SHP77 (cell line): ENCODE measurements around the gene SPI1.

ENCODE experiments used
- DNase-seq, 2 experiments: peaks; one replicate each; lab custom pipeline; 2025; lab: John Stamatoyannopoulos, UW

SPI1 gene

DNA sequence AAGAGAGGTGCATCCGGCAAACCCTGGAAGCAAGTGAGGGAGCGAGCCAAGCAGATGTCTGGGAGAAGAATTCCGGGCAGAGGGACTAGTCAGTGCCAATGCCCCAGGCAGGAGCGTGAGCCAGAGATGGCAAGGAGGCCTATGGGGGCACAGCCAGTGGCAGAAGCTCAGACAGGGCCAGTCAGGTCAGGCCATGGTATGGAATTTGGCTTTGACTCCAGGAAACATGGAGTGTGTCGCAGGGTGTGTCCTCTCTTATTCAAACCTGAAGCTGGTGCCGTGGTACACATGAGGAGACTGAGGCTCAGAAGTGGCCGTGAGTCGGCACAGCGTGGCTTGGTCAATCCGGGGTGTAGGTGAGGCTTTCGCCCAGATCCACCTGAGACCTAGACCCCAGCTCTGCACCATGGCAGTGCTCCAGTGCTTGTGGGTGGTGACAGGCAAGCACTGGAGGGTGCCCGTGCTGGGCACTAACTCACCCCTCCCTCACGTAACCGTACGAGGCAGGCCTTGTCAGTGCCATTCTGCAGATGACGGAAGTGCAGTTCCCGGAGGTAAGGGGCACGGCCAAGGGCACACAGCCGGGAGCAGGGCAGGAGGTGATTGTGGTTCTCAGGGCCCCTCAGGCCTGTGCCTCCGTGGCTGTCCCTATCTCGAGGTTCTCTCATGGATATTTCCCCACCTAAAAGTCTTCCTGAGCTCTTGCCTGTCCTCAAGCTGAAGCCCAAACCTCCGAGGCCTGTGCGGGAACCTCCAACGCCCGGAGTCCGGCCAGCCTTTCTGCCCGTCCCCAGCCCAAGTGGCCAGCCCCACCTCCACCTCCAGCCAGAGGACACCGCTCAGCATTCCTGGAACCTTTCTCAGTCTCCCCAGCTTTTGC, 10.6 kb upstream of the SPI1 start:
- no peak for DNase-seq

DNA sequence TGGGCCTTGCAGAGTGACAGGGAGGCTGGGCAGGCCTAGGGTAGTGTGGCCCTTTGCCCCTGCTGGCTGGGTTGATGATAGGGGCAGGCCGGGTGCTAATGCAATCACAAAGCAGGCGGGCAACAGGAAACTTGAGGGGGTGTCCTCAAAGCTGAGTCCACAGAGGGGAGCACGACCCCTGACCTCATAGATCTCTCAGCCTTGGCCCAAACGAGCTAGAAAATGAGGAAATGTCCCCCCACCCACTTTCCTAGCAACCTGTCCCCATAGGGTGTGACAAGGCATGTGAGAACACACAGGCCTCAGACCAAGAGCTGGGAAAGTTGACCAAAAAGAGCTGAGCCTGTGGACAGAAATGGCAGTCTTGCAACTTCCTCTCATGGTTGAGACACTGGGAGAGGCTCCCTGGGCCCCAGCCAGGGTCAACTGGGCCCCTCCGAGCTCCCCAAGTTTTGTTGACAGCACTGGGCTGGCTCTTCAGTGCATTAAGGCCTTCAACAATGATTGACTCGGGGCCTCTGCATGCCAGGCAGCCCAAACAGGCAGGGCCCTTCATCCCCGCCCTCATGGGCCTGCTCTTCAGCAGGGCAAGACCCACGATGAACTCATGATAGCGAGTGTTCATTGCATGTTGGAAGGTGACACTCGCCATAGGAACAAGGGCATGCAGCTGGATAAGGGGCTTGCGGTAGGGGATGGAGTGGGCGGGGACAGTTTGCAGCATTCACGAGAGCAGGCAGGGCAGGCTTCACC, 9.8 kb upstream of the SPI1 start:
- no peak for DNase-seq

DNA sequence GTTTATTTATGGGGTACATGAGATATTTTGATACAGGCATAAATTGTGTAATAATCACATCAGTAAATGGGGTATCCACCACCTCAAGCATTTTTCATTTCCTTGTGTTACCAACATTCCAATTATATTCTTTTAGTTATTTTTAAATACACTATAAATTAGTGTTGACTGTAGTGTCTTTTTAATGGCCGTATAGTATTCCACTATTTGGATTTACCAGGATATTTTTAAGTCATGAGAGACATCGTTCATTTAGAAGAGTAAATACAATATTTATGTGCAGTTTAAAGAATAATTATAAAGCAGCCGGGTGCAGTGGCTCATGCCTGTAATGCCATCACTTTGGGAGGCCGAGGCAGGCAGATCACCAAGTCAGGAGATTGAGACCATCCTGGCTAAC, 6.2 kb upstream of the SPI1 start:
- no peak for DNase-seq

DNA sequence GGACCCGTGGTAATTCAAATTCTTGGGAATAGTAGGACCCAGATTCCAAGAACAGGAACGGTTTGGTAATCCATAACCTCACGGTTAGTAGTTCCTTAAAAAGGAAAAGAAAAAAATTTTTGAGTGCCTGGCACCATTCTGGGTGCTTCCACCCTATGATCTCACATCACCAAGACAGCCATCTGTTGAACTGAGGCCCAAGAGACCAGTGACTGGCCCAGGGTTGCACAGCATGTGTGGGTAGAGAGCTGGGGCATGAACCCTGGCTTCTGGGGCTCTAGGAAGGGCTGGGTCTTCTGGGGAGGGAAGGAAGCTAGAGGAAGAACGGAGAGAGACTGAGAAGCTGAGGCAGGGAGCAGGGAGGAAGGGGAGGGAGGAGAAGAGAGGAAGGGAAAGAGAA, 4.7 kb upstream of the SPI1 start:
- DNase-seq, result no peak

DNA sequence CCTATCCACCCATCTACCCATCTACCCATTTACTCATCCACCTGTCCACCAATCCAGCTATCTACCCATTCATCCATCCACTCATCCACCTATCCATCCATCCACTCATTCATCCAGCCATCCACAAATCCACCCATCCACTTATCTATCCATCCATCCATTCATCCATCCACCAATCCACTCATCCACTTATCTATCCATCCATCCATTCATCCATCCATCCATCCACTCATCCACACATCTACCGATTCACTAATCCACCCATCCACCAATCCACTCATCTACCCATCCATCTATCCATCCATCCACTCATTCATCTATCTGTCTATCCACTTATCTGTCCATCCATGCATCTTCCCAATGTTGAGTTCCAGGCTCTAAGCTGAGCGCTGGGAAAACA, 1.7 kb upstream of the SPI1 start:
- DNase-seq, result no peak

DNA sequence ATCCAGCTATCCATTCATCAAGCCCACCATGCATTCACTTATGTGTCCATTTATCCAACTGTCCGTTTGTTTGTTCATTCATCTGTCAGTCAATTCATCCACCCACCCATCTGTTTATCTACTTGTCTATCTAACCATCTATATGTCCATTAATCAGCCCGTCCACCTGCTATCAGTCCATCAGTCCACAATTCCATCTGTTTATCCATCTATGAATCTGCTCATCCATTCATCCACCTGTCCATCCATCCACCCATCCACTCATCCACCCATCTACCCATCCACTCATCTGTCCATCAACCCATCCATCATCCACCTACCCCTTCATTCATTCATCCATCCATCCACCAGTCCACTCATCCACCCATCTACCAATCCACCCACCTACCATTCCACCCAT, 970 bp upstream of the SPI1 start:
- DNase-seq, result no peak

DNA sequence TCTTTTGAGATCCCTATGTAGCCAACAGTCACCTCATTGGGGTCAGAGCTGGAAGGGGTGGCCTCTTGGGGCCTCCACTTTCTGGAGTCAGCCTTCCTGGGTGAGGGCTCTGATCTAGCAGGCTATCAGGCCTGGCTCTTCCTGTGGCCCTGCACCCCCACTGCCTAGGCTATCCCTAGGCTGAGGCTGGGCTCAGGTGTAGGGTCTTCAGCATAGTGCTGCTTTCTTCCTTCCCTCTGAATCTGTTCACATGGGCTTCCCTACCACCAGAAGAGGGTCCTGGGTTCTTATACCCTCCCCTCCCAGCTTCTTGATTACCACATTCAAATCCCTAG, 456 bp upstream of the SPI1 start:
- no peak for DNase-seq

DNA sequence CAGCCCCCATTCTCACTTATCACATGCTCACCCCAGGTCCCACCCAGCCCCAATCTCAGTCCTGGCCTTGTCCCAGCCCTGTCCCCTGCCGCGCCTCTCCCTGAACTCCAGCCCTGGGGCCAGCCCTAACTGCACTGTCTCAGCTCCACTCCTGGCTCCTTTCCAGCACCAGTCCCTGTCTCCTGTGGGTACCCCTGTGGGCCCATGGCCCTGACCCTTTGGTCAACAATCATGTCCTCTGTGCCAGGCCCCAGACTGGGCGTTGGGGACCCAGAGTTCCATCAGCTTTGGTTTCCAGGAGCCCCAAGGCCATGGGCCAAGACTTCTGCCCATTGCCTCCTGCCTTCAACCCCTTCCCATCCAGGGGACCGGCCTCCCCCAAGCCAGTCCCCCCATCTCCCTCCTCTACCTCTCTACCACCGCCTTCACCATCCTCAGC, 757 bp downstream of the SPI1 start:
- no peak for DNase-seq

DNA sequence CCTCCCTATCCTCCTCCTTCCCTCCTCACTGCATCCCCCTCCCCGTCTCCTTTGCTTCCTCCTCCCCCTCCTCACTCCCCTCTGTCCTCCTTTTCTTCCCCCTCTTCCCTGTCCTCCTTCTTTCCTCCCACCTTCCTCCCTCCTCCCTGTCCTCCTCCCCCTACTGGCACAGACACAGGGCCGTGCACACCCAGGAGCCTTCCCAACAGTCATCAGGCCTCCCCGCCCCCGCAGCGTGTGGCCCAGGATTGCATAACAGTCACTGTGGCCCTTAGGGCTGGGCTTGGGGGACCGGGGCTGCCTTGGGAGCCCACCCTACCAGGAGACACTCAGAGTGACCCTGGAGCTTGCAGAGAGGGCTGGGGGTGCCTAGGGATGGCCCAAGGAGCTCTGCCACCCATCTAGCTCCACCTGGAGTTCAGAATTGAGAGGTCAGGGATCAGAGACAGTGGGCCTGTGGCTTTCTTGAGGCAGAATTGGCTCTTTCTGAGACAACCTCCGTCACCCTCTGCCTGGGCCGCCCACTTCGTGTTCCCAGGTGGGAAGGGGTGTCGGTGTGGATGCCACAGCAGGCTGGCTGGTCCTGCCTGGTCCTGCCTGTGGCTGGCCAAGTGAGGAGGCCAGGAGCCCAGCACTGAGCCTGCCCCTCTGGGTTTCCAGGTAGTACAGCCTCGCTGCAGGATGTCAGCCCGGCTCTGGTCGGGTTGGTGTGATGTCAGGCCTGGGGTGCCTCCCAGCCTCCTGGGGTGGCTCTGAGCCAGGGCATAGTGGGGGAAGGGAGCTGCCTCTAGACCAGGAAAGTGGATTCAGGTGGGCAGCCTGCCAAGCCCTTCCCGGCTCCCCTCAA, 1.6 kb downstream of the SPI1 start:
- no peak for DNase-seq

DNA sequence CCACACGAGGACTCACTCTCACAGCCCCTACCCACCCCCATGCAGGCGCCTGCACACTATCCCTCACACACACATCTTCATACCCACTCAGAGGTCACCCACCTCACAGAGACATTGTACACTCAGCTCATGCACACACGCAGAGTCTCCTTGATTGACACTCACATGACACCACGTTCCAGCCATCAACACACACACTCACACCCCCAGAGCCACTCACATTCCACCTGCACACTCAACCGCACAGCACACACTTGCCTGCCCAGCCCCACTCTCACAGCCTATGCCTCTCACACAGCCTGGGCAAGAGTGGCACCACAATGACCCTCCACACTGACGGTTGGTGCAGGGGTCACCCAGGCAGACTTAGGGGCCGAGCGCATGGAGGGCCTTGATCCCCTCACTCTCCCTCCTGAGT, 2.2 kb downstream of the SPI1 start:
- no peak for DNase-seq

DNA sequence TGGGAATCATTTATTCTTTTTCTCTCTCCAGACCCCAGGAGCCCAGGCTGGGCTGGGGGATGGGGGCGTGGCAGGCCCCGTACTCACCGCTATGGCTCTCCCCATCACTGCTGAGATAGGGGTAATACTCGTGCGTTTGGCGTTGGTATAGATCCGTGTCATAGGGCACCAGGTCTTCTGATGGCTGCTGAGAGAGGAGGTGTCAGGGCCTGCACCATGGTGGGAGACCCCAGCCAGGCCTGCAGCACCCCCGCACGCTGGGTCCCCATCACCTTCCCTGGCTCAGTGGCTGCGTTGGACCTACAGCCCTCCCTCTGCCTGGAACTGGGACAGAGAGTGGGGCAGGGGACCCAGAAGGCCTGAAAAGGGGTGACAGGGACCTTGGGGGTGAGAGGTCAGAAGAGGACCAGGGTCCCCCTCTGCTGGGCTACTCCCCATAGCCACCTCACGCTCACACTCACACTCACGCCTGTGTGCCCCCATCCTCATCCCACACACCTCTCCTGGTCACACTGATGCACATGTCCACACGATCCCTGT, 2.7 kb downstream of the SPI1 start:
- no peak for DNase-seq

DNA sequence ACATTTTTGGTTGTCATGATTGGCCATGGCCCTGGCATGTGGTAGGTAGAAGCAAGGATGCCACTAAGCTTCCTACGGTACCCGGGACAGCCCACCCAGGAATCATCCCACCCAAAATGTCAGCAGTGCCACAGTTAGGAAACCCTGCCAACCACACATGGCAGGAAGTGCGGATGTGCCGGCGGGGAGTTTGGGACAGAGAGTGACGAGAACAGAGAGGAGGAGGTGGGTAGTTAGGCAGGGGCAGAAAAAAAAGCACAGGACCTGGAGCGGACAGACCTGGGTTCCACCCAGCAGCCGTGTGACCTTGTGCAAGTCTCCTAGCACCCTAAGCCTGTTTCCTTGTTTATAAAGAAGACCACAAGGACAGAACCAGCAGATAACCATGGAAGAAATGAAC, 3.3 kb downstream of the SPI1 start:
- DNase-seq, result no peak

DNA sequence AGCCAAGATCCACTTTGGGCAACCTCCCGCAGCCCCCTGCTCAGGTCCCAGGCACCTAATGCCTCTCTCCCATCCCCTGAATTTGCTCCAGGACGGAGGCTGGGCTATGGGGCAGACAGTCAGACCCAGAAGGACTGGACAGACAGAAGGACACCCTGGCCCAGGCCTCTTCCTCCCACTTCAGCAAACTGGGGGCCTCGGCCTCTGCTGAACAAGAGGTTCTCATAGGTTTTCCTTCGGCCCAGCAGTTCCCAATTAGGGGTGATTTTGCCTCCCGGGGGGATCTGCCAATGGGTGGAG, 3.7 kb downstream of the SPI1 start:
- no peak for DNase-seq

DNA sequence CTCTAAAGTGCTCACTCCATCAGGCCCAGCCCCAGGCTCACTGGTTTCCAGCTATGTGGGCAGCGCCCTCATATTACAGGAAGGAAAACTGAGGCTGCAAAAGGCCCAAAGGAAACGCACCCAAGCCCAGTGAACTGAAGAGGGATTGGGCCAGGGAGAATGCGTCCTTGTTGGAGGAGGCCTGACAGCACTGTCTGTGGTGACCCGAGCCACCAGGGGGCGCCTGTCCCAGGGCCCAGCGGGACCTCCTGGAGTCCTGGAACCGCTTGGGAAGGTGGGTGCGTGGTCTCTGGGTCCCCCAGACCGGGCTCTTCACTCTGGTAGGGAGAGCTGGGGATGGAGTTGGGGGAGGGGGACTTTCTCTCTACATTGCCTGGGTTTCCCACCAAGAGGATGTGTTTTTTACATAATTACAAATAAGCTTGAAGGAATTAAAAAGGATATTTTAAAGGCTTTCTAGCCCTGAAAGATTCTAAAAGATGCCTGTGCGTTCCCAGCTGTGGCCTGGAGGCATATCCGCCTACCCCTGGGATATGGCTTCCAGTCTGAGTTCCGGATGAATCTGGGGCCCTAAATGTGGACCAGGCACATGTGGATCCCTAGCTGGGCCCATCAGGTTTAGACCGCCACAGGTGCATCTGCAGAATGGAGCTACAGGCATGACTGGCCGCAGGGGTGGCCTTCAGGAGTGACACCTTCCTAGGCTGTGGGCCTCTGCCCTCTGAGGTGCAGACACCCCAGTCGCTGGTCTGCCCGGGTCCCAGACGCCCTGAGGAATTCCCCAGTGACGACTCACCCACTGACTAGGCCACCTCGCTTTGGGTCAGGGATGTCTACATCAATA, 4.2 kb downstream of the SPI1 start:
- DNase-seq, result peak; percentile 51 to 80

DNA sequence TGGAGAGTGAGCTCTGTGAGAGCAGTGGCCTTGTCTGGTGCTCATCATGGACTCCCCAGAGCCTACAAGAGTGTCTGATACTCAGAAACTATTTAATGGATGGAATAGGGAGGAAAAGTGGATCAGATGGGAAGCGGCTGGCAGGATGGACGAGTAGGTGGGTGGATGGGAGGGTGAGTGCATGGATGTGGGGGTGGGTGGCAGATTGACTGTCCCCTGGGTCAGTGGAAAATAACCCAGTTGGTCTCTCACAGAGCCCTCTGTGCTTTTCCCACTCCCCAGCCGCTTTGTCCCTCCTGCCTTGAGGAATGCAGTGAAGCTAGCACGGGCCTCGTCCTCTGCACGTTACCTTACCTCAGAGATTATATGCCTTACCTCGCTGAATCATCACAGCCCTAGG, 5.9 kb downstream of the SPI1 start:
- no peak for DNase-seq

DNA sequence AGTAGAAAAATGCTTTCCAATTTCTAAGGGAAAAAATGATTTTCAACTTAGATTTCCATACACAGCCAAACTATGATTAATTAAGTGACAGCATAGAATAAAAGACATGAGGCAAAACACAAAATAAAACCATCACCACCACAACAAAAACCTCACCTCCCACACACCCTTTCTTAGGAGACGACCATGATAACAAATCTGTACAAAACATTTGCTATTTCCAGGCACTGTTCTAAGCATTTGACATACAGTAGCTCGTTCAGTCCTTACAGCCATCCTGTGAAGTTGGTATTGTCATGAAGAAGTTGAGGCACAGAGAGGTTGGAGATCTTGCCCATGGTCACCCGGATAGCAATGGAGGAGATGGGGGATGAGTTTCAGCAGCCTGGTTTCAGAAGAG, 8.7 kb downstream of the SPI1 start:
- DNase-seq, result no peak

DNA sequence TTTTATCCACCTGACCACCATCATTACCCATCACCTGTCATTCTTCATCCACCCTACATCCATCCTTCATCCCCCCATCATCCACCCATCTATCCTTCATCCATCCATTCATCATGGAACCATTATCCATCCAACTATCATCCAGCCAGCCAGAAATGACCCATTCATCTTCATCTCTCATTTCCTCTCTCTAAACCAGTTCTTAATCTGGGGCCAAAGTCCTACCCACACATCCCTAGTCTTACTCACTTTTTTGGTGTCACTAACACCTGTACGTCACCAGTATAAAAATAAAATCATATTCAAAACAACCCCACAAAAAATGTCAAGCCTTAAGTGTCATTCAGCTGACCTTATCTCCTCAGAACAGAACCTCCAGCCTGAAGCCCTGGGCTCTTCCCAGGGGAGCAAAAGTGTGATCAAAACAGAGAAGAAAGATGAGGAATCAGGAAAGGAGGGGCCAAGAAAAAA, 12.3 kb downstream of the SPI1 start:
- no peak for DNase-seq

DNA sequence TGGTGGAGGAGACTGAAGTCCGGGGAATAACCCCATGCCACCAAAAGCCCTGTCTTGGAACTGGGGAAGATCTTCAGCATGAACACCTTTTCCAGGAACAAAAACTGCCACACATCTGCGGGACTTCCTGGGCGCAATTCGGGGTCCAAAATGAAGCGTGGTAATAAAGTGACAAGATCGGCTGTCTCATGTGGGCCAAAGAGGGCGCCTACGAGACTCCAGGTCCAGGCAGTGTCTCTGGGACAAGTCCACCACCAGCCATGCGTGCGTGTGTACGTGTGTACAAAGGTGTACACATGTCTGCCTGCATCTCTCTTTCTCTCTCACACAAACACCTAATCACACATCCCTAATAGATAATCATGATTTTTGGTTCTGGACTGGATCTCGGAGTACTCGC, 16.9 kb downstream of the SPI1 start:
- DNase-seq, result no peak

DNA sequence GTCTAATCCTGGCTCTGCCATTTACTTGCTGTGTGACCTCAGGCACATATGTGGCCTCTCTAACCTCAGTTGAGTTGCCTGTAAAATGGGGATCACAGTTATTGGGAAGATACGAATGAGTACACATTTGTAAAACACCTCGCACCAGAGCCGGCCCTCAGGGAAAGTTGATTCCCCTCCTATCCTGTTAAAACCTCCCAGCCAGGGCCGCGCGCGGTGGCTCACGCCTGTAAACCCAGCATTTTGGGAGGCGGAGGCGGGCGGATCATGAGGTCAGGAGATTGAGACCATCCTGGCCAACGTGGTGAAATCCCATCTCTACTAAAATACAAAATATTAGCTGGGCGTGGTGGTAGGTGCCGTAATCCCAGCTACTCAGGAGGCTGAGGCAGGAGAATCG, 18.0 kb downstream of the SPI1 start:
- no peak for DNase-seq

DNA sequence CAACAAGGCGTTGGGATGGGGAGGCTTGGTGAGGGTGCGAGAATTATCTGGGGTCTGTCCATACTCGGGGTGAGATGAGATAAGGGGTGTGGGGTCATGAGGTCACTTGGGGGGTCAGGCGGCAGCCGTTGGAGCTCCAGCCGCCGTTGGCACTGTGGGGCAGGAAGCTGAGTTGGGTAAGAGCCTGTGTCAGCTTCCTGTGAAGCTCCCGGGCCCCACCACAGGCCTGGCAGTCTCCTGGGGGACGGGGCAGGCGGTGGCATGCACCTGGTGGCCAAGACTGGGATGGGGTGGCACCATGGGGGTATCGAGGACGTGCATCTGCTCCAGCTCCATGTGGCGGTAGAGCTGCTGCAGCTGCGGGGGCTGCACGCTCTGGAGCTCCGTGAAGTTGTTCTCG, 18.8 kb downstream of the SPI1 start:
- no peak for DNase-seq

DNA sequence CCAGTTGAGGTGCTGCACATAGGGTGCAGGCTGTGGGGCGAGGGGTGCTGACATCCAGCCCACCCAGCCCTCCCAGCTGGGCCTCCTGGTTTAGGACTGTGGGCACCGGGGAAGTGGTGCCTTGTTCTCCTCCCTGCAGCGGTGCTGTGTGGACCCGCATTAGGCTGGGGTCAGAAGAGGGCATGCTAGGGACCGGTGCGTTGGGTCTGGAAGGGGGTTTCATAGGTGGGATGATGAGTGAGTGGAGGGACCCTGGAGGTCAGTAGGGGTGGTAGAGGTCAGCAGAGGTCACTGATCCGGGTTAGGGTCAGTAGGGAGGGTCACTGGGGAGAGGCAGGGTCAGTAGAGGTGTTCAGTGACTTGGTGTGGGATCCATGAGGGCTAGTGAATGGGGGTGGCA, 19.2 kb downstream of the SPI1 start:
- DNase-seq, result no peak

DNA sequence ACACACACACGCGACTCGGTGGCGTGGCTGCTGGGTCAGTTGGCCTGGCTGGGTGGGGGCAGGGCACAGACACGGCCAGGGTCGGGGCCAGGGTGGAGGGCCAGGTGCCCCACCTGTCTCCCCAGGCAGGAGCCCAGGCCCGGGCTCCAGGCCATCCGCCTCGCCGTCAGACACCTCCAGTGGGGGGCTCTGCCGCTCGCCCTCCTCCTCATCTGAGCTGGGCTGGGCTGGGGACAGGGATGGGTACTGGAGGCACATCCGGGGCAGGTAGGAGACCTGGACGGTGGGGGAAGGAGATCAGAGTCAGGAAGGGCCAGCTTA, 19.7 kb downstream of the SPI1 start:
- no peak for DNase-seq
